Endothelial cell of umbilical vein (primary cell): Measurements from ENCODE around the gene ACSM2A. TPM values are rescaled to one million over a fixed set of nuclear protein-coding genes. Genes with fewer than 3 reads are reported as not detected.
"Not testable (repeated sequence)": the region's sequence is repeated elsewhere in the genome, so short reads cannot be mapped to it uniquely, and the experiment has no call there.

Experiments
- BruUV-seq: library from RNA; stranded (reverse); fragments of 400-500 nt; replicated peaks from 2 replicates; lab custom pipeline; 2021; lab: Mats Ljungman, UMichigan
- CTCF ChIA-PET: fragments of 300-600, 350-600 bp; sonication (Branson Sonifier 250); formaldehyde crosslinking; loops from one replicate; lab custom pipeline; 2021; ENCODE audit warnings: antibody characterized with exemption, inconsistent platforms; lab: Charles Lee
- POLR2A ChIA-PET: fragments of 300-600, 350-600 bp; sonication (Branson Sonifier 250); formaldehyde crosslinking; loops from one replicate; lab custom pipeline; 2021; ENCODE audit warnings: antibody characterized with exemption, inconsistent platforms; lab: Charles Lee
- DNase-seq: peaks from one replicate; pipeline ENCODE4 v3.0.0-alpha.2; 2011; ENCODE audit warnings: low read depth, low spot score
- FAIRE-seq: peaks from 2 replicates; lab custom pipeline; 2011; peaks lifted over from hg19 to GRCh38; lab: Jason Lieb, UNC
- H2AFZ ChIP-seq: 2 replicates; pipeline ENCODE4 v1.6.0; 2012; ENCODE audit warnings: low read depth, low read length, control low read depth, inconsistent platforms
- H3K27ac ChIP-seq: 2 replicates; pipeline ENCODE4 v1.5.1; 2011; ENCODE audit warnings: low read depth, mild to moderate bottlenecking, control low read depth, low read length, moderate library complexity; ENCODE audit not compliant: insufficient read depth
- H3K27me3 ChIP-seq, 2 experiments: 2 replicates each; pipeline versions ENCODE4 v1.6.0 to v1.6.1; 2011; ENCODE audit warnings: low read length in 2 of 2, mixed read lengths in 1 of 2; ENCODE audit not compliant: control insufficient read depth in 2 of 2, insufficient read depth in 2 of 2
- H3K36me3 ChIP-seq, 2 experiments: 2 replicates in 1 of 2; 3 replicates in 1 of 2; pipeline ENCODE4 v1.5.1; 2011; ENCODE audit warnings: low read length in 2 of 2, mild to moderate bottlenecking in 1 of 2, moderate library complexity in 1 of 2; ENCODE audit not compliant: control insufficient read depth in 2 of 2, insufficient read depth in 2 of 2; ENCODE audit errors: extremely low read depth in 1 of 2
- H3K4me1 ChIP-seq: 3 replicates; pipeline ENCODE4 v1.5.1; 2011; ENCODE audit warnings: mild to moderate bottlenecking, low read length; ENCODE audit not compliant: control insufficient read depth, insufficient read depth; ENCODE audit errors: extremely low read depth
- H3K4me2 ChIP-seq: 2 replicates; pipeline ENCODE4 v1.6.1; 2011; ENCODE audit warnings: low read length, control low read depth, mixed read lengths; ENCODE audit not compliant: insufficient read depth
- H3K4me3 ChIP-seq, 3 experiments: fragments of 200-600 bp in 1 of 3; sonication (generic), shearing (Covaris generic) in 1 of 3; replicated peaks in 1 of 3; 2 replicates each; pipeline ENCODE4 v1.5.1; 2011 to 2016; ENCODE audit warnings: control low read depth in 3 of 3, low read length in 3 of 3, mild to moderate bottlenecking in 2 of 3, inconsistent platforms in 1 of 3, low read depth in 1 of 3, moderate library complexity in 1 of 3; ENCODE audit not compliant: insufficient read depth in 1 of 3
- H3K79me2 ChIP-seq: 2 replicates; pipeline ENCODE4 v1.6.0; 2012; ENCODE audit warnings: low read length, inconsistent platforms; ENCODE audit not compliant: control insufficient read depth, insufficient read depth
- H3K9ac ChIP-seq: replicated peaks from 2 replicates; pipeline ENCODE3; 2011; ENCODE audit warnings: low read length, control low read depth; ENCODE audit not compliant: insufficient read depth; ENCODE audit errors: extremely low read depth
- H3K9me1 ChIP-seq: replicated peaks from 3 replicates; pipeline ENCODE4 v1.6.0; 2011; ENCODE audit warnings: mild to moderate bottlenecking, low read length; ENCODE audit not compliant: control insufficient read depth, insufficient read depth; ENCODE audit errors: extremely low read depth
- H3K9me3 ChIP-seq: replicated peaks from 2 replicates; pipeline ENCODE4 v1.5.1; 2012; ENCODE audit warnings: low read length, inconsistent platforms; ENCODE audit not compliant: control insufficient read depth, insufficient read depth
- H4K20me1 ChIP-seq: replicated peaks from 2 replicates; pipeline ENCODE3; 2011; ENCODE audit warnings: mild to moderate bottlenecking, low read length; ENCODE audit not compliant: control insufficient read depth, insufficient read depth; ENCODE audit errors: extremely low read depth
- dilution Hi-C: fragments of 300-500 bp; cut with MboI; formaldehyde crosslinking; loops from one replicate; pipeline ENCODE4 v1.15.0; 2019; ENCODE audit warnings: low sequenced_read_pairs; ENCODE audit not compliant: extremely low pct_ligation_motif_present
- intact Hi-C: fragments of 100-400 bp; cut with micrococcal nuclease; formaldehyde crosslinking; loops from one replicate; pipeline ENCODE4 v1.10.0; 2022
- polyA plus RNA-seq, 4 experiments: library from polyadenylated mRNA; depleted of rRNA in 3 of 4; stranded (reverse) in 3 of 4; unstranded in 1 of 4; fragments of >200 nt; gene quantifications; 2 replicates each; pipeline versions ENCODE4 v1.2.1 to v1.2.3, GENCODE V29; 2011 to 2012; ENCODE audit warnings: missing spikeins in 1 of 4
- total RNA-seq: library from RNA; stranded (reverse); gene quantifications from 2 replicates; pipeline ENCODE4 v1.2.3, GENCODE V29; 2021

Gene ACSM2A
- total and polyA plus RNA-seq, 2 donors (not counting 3 experiments of a cell fraction or from before 2014, with no cell fraction given) = 0.03 TPM; not detected in 1

GRCh38 chr16:20438950-20439349, 12.4 kb upstream of the ACSM2A start:
- CTCF ChIA-PET, dilution Hi-C loops, H3K27ac ChIP-seq, DNase-seq, H3K4me1 ChIP-seq, H3K36me3 ChIP-seq, BruUV-seq, intact Hi-C loops, H3K79me2 ChIP-seq, H4K20me1 ChIP-seq, POLR2A ChIA-PET, H3K4me3 ChIP-seq, H3K4me2 ChIP-seq, H3K9me3 ChIP-seq, H3K9ac ChIP-seq, H3K9me1 ChIP-seq, H3K27me3 ChIP-seq, H2AFZ ChIP-seq: not testable (repeated sequence)
- peak; percentile 35 for FAIRE-seq

- H2AFZ ChIP-seq, H3K9me3 ChIP-seq, H3K36me3 ChIP-seq, H3K9me1 ChIP-seq, dilution Hi-C loops, H3K79me2 ChIP-seq, H3K27me3 ChIP-seq, CTCF ChIA-PET, H3K4me1 ChIP-seq, intact Hi-C loops, FAIRE-seq, BruUV-seq, H3K4me2 ChIP-seq, H3K4me3 ChIP-seq, H4K20me1 ChIP-seq, H3K27ac ChIP-seq, H3K9ac ChIP-seq, DNase-seq, POLR2A ChIA-PET: not testable (repeated sequence)
Measured at GRCh38 chr16:20439820-20440231, 11.5 kb upstream of the ACSM2A start.

GRCh38 chr16:20440731-20441130, 10.6 kb upstream of the ACSM2A start:
- H3K9ac ChIP-seq, H2AFZ ChIP-seq, H3K4me3 ChIP-seq, H3K9me3 ChIP-seq, BruUV-seq, DNase-seq, H4K20me1 ChIP-seq, H3K4me2 ChIP-seq, H3K79me2 ChIP-seq, FAIRE-seq, intact Hi-C loops, H3K9me1 ChIP-seq, dilution Hi-C loops, H3K36me3 ChIP-seq, CTCF ChIA-PET, POLR2A ChIA-PET, H3K27ac ChIP-seq, H3K4me1 ChIP-seq, H3K27me3 ChIP-seq: not testable (repeated sequence)
